KBM-7 (cell line): ENCODE measurements around the gene DOK7.
A peak's percentile ranks its signal among the peaks of the same experiment; 100 is the strongest.

Experiments used
- DNase-seq: peaks from one replicate; pipeline ENCODE4 v3.0.0-alpha.2; 2015
- in situ Hi-C: fragments of 300-500 bp; cut with MboI; formaldehyde crosslinking; loops from 2 replicates; pipeline ENCODE4 v1.14.3; 2020; ENCODE audit warnings: low sequenced_read_pairs, low pct_unique_long_range_greater_than_20kb, mixed read lengths

Gene DOK7

GRCh38 chr4:3440011-3440410, 23.1 kb upstream of the DOK7 start:
- in situ Hi-C loops = no loop called here
- no peak for DNase-seq

GRCh38 chr4:3440979-3441500, 22.1 kb upstream of the DOK7 start:
- DNase-seq = no peak
- in situ Hi-C loops = no loop called here

- in situ Hi-C loops = no loop called here
- DNase-seq = no peak
Observed at GRCh38 chr4:3441501-3442459, 21.3 kb upstream of the DOK7 start, which contains the start of gene HGFAC. TSS of gene HGFAC (plus strand) at chr4:3441968. CDS start at chr4:3442002, 34 bp downstream.

GRCh38 chr4:3442460-3442958, 20.6 kb upstream of the DOK7 start:
- no peak for DNase-seq
- in situ Hi-C loops = no loop called here

GRCh38 chr4:3442959-3443749, 20.0 kb upstream of the DOK7 start:
- in situ Hi-C loops = no loop called here
- peak; percentile 62 for DNase-seq

GRCh38 chr4:3443750-3444309, 19.3 kb upstream of the DOK7 start:
- in situ Hi-C loops = no loop called here

GRCh38 chr4:3444351-3445110, 18.6 kb upstream of the DOK7 start:
- DNase-seq = no peak
- in situ Hi-C loops = no loop called here

More at GRCh38 chr4:3443750-3444309, 19.3 kb upstream of the DOK7 start:
- no peak for DNase-seq

GRCh38 chr4:3445111-3445820, 17.8 kb upstream of the DOK7 start:
- DNase-seq = no peak
- in situ Hi-C loops = no loop called here

GRCh38 chr4:3445829-3446545, 17.1 kb upstream of the DOK7 start:
- DNase-seq = no peak
- in situ Hi-C loops = no loop called here

GRCh38 chr4:3446631-3447320, 16.3 kb upstream of the DOK7 start:
- in situ Hi-C loops = no loop called here
- no peak for DNase-seq

- no peak for DNase-seq
- in situ Hi-C loops = no loop called here
Observed at GRCh38 chr4:3447431-3448395, 15.4 kb upstream of the DOK7 start.

- no peak for DNase-seq
- in situ Hi-C loops = no loop called here
Observed at GRCh38 chr4:3449047-3449573, 14.0 kb upstream of the DOK7 start.

GRCh38 chr4:3449574-3450534, 13.3 kb upstream of the DOK7 start:
- in situ Hi-C loops = no loop called here
- no peak for DNase-seq

- in situ Hi-C loops = no loop called here
- DNase-seq = no peak
Observed at GRCh38 chr4:3450643-3451042, 12.5 kb upstream of the DOK7 start.

- in situ Hi-C loops = no loop called here
Observed at GRCh38 chr4:3451956-3452355, 11.2 kb upstream of the DOK7 start.

More at GRCh38 chr4:3451956-3452355, 11.2 kb upstream of the DOK7 start:
- no peak for DNase-seq
